ENCODE results near the gene NLRP9.

Gene NLRP9

GRCh38 chr19:55672418-55672817 is 65.8 kb downstream of the NLRP9 start:
- DNase-seq: no peak

- no peak for DNase-seq
Observed at GRCh38 chr19:55671054-55671378, 67.2 kb downstream of the NLRP9 start.

GRCh38 chr19:55670280-55671053 is 67.7 kb downstream of the NLRP9 start:
- DNase-seq: no peak

- DNase-seq: no peak
Observed at GRCh38 chr19:55669418-55670279, 68.6 kb downstream of the NLRP9 start.

- no peak for DNase-seq
Observed at GRCh38 chr19:55668603-55669348, 69.4 kb downstream of the NLRP9 start.

- no peak for DNase-seq
Observed at GRCh38 chr19:55667958-55668357, 70.2 kb downstream of the NLRP9 start.

- DNase-seq: no peak
Observed at GRCh38 chr19:55667511-55667910, 70.7 kb downstream of the NLRP9 start.

GRCh38 chr19:55667006-55667381 is 71.2 kb downstream of the NLRP9 start:
- DNase-seq: no peak

DNA sequence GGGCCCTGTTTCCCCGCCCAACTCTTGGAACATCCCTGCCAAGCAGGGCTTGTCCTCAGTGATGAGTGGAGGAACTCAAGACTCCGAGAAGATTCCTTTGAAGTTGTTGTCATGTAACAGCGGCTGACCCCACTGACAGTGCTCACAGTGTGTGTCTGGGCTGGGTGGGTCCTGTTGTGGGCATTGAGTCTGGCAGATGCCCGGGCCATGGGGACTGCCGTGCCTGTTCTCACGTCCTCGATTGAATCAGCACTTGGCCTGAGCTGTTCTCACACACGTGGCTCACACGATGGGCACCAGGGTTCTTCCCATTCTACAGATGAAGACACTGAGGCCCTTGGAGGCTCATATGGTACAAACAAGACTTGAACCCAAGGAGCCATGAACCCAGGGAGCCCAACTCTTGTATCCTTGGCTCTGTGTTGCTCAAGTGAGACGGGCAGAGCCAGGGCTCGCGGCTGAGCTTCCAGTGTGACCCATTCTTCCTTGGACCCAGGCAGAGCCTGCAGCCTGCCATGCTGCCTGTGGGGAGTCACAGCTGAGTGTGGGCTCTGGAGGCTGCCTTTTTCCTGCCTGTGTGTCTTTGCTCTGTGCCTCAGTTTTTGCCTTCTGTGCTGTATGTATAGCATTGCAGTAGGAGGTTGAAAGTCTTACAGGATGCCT is 71.7 kb downstream of the NLRP9 start:
- DNase-seq: no peak

DNA sequence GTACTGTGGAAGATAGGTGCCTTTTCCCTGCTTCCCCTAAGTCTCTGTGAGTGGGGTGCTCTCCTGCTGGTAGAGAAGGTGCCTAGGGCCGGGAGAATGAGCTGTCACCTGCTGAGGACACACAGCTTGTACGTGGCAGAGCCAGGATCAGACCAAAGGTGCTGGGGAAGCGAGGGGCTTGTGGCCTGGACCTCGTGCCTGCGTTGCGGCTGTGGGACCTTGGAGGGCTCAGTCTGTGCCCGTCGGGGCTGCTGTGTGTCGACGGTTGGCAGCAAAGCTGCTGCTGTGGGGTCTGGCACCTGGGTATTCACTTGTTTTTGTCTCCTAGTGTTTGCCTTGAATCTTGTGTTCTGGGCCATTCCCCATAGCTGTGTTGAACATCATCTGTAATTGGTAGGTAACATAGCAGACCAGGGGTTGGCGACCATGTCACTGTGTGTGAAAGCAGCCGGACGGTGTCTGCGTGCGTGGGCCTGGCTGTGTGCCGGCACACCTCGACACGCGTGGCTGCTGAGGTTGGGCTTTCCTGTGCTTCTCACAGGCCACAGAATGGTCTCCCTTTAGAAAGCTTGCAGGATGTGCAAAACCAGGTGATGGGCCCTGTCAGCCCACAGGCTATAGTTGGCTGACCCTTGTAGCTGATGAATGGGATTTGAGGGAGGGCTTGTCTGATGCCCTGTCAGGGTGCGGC is 74.2 kb downstream of the NLRP9 start:
- no peak for DNase-seq

DNA sequence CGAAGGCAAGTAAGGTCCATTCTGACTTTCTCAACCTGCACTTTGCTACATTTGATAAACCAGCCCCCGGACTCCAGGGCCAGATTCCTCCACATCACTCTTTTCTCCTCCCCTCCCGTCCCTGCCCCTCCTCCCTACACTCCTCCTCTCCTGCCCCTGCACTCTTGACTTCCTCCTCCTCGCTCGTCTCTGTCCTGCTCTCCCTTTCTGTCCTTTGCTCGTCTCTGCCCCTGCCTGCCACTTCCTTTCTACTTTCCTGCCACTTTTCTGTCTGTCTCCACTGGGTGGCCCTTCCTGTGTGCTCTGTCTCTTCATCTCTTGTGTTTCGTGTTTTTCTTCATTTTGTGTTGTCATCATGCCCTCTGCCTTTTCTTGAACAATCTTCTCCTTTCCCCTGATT is 76.4 kb downstream of the NLRP9 start:
- no peak for DNase-seq

DNA sequence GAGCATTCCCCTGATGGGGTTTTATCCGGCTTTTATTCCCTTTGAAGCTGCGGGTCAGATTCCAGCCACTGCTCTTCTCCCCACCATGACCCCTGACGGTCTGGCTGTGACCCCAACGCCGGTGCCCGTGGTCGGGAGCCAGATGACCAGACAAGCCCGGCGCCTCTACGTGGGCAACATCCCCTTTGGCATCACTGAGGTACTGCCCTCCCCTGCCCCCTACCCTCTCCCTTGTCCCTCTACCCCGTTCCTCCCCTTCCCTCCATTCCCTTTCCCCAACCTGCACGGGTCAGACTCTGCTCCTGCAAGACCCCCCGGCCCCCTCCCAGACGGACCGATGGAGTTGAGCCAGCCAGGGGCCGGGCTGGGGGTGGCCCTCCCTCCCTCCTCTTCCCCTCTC is 77.2 kb downstream of the NLRP9 start:
- DNase-seq: no peak

GRCh38 chr19:55660404-55660803 is 77.8 kb downstream of the NLRP9 start:
- DNase-seq: no peak

- no peak for DNase-seq
Observed at GRCh38 chr19:55659822-55660221, 78.4 kb downstream of the NLRP9 start.

DNA sequence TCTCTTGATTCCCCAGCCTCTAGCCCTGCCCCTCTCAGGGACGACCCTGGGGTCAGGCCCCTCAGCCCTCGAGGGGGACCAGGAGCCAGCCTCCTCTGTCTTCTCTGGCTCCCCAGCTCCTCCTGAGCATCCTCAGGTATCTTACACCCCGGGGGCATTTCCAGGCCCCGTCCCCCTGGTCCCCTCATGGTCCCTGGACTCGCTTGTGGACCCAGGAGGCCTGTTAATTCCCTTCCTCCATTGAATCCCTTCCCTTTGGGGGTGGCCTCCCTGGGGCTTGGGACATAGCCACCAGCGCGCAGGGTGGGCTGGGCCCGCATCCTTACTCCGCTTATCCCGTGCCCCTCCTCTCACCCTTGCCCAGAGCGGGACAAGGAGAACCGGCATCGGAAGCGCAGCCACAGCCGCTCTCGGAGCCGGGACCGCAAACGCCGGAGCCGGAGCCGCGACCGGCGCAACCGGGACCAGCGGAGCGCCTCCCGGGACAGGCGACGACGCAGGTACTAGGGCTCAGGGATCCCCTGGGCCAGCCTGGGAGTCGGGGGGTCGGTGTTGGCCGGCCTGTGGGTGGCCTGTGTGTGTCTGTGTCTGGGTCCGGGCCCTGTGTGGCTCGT is 79.2 kb downstream of the NLRP9 start:
- DNase-seq: no peak

Measured in effector CD8-positive, alpha-beta T cell (primary cell).